ENCODE results near the gene WDR5.

WDR5 gene

DNA sequence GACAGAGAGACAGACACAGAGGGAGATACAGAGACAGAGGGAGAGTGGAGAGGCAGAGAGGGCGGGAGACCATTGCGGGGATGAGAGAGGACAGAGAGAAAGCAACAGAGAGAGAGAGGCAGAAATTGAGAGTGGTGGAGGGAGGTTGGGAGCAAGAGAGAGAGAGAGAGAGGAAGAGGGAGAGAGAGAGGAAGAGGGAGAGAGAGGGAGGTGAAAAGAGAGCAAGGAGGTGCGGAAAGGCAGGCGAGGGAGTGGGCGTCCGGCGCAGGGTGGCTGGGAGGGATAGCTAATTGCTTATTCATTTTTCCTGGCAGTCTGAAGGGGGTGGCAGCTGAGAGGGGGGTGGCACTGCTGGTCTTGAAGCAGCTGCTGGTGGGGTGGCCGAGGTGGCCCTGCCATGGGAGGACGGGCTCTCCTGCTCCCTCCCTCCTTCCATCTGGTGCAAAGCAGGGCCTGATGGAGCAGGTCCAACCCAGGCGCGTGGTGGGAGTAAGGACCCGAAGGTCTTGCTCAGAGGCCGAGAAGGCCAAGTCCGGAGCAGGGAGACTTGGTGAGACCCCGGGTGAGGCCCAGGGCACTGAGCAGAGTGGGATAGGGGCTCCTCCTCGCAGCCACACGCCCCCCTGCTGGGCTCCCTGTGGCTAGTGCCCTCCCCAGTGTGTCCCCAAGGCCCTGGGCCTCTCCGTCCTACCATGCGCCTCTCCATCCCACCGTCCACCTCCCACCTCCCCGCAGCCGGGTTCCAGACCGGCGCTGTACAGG lies 53.8 kb downstream of the WDR5 start:
- no peak for DNase-seq

DNA sequence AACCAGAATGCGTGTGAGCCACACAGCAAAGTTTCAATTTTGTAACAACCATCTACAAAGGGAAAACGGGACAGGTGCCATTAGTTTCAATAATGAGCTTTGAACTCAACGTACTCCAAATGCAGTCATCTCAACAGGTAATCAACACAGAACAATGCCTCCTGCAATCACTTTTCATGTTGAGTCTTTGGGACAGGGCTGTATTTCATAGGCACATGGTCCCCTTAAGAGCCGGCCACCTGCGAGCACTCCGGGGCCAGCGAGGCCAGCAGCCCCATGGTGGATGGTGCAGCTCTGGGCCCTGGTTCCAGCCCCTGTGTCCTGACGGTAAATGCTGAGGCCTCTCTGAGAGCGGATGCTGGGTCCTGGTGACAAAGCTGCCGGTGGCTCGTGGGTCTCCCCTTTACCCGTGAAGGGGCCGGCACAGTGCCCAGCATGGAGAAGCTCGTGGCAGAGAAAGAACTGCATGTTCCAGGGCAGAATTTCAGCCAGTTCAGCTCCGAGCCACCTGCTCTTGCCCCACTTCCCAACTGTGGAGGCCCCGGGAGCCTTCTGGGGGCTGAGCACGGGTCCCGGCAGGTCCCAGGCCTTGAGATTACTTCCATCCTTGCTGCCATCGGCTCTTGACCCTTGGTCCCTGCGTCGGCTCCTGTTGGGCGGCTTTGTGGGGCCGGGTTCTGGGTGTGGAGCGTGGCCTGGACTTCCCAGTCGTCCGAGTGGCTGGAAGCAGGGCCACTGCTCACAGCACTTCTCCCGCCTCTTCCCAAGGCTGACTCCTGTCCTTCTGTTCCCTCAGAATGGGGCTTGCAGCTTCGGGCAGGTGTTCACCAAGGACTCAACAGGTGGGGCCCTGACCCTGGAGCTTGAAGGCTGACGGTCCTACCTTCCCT lies 54.6 kb downstream of the WDR5 start:
- DNase-seq: no peak

DNA sequence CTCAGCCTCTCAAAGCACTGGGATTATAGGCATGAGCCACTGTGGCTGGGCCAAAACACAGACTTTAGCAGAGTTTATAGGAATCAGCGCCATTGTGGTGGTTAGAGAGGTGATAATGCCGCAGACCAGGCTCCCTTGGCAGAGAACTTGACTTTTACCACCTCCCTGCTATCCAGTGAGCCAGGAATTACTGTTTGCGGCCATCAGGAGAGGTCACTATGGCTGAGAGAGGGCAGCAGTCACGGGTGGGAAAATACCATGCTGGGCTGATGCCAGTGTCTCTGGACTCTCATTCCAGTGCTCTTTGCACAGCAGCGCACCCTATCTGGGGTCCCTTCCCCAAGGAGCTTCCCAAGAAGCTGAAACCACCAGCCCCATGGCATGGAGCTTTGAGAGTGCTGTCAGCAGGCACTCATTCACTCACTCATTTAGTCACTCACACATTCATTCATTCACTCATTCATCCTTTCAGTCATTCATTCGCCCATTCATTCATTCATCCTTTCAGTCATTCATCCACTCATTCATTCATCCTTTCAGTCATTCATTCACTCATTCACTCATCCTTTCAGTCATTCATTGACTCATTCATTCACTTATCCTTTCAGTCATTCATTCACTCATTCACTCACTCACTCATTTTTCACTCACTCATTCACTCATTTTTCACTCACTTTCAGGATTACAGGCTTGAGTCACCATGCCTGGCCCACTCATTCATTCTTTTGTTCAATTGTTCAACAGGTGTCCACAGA lies 55.8 kb downstream of the WDR5 start:
- DNase-seq: no peak

- DNase-seq: no peak
Observed at GRCh38 chr9:134192311-134192950, 56.5 kb downstream of the WDR5 start.

DNA sequence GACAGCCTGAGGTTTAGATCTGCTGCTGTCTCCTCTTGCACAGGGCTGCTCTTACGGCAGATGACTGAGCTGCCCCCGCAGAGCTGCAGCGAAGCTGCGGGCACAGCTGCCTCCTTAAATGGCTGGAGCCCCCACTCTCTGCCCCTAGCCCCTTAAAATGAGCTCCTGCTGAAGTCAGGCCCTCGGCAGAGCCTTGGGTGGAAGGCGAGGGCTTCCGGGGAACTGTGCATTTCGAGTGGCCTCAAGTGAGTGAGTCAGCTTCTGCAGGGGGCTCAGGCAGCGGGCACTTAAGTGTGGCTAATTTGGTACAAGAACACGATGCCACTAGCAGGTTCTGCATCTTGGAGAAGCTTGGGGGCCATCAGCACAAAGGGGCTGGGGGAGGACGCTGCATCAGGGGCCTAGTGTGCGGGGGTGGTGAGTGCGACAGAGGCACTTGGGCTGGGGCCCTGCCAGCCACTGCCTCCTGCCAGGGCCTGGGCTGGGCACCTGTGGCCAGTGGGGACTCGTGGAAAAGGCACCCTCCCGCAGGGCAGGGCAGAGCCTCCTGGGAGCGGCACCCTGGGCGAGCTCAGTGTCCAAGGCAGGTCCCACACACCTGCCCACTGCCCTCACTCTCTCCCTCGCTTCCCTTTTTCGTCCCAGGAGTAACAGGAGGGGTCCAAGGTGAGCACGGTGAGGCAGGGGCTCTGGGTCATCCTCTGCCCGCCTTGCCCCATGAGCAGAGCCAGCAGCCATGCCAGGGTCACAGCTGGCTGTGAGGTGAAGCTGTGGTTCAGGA lies 57.3 kb downstream of the WDR5 start:
- no peak for DNase-seq

- DNase-seq: no peak
Observed at GRCh38 chr9:134193912-134194535, 58.1 kb downstream of the WDR5 start.

GRCh38 chr9:134195558-134195957 lies 59.7 kb downstream of the WDR5 start:
- no peak for DNase-seq

- DNase-seq: no peak
Observed at GRCh38 chr9:134196911-134197310, 61.0 kb downstream of the WDR5 start.

GRCh38 chr9:134198791-134199190 lies 62.9 kb downstream of the WDR5 start:
- DNase-seq: no peak

GRCh38 chr9:134200730-134201129 lies 64.8 kb downstream of the WDR5 start:
- DNase-seq: no peak

- DNase-seq: no peak
Observed at GRCh38 chr9:134203224-134203623, 67.3 kb downstream of the WDR5 start.

- DNase-seq: no peak
Observed at GRCh38 chr9:134204041-134204440, 68.2 kb downstream of the WDR5 start.

DNA sequence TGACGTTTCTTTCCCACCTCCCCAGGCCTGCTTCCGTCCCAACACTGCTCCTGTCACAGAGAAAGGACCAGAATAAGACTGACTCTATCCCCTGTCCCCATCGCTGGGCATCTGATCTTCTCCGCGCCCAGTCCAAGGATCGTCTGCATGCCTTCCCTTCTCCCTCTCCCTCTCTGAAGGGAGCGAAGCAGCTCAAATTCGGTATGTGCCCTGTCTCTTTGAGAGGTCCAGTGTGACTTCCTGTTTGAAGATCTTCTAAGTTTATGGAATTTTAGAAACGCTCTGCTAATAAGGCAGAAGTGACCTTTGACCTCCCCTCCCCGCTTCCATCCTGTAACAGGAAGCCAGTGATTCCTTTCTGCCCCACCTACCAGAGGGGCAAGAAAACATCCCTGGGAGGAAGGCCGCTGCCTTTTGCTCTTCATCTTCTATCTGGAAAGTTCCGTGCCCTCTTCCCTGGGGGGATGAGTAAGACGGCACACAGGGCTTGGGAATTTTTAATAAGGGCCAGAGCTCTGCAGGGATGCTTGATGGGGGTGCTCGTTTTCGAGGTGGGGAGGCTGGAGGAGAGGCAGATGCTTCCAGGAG lies 69.2 kb downstream of the WDR5 start:
- no peak for DNase-seq

DNA sequence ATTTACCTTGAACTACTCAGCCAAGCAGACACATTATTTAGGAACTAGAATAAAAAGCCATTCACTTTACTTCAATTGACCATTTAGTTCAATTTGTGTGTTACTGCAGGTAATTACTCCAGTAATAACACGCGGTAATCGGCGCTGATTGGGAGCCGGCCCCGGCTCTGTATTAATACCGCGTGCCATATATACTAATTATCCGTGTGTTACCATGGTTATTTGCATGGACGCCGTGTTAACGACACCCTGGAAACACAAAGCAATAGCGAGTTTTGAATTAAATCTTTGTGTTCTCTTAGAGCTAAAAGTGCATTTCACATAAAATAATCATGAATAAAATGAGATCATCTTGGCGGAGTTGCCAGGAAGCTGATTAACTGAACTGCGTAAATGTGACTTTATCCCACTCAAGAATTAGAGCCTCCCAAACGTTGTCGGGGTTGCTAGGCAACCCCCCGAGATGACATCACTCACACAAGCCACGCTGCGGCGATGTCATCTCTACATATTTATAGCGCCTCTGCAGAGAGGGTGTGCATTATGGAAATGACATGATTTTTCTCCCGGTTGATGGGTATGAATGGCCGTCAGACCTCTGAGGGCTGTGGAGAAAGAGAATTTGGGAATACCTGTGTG lies 69.9 kb downstream of the WDR5 start:
- no peak for DNase-seq

GRCh38 chr9:134206311-134207300 lies 70.7 kb downstream of the WDR5 start:
- DNase-seq: no peak

DNA sequence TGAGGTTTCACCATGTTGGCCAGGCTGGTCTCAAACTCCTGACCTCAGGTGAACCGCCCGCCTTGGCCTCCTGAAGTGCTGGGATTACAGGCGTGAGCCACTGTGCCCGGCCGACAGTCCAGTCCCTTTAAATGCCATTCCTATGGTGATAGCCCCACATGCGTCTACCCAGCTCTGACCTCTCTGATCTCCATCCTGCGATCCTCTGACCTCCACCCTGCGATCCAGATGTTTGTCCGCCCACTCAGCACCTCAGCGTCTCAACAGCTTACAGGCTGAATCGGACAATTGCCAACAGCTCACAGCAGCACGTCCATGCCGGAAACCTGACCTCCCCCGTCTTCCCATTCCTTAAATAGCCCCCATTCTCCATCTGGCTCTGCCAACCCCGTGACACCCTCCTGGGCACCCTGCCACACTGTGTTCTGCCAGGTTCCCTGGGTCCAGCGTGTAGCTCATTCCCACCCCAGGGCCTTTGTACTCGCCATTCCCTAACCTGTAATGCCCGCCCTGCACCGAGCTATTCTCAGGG lies 72.5 kb downstream of the WDR5 start:
- DNase-seq: no peak

DNA sequence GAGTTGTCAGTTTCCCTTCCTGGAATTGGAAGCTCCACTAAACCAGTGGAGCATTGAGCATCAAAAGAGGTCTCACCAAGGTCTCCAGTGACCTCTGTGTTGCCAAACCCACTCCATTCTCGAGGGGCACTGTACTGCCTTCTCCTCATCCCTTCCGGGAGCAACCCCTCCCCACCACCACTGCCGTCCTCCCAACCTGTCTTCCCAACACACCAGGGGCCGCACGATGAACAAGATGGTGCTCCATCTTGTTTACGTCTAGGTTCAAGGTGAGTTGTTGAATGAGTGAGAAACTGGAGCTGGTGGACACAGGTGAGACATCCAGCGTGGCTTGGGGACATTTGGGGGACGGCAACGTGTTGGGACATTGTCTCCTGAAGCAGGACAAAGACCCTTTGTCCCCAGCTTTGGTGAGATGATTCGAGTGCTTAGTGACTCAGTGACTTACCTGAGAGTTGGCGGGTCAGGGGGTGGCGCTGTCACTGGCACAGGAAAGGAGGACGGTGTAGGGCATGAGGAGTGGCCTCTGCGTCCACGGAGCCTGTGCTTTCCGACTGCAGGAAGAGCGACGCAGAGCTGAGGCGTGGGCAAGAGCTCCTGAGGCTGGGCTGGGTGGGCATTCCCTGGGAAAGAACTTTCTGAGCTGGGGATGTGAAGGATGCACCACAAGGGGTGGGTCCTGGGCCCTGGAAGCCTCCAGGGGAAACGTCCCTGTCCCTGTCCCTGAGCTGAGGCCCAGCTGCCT lies 73.3 kb downstream of the WDR5 start:
- DNase-seq: no peak

Data from T1000 (cell line).